Neural crest cell (in vitro differentiated cells): ENCODE results near the gene FBXO9. TPM values are rescaled to one million over a fixed set of nuclear protein-coding genes. Genes with fewer than 3 reads are reported as not detected.

Experiments
- DNase-seq: peaks from one replicate; pipeline ENCODE4 v3.0.0; 2021; ENCODE audit warnings: low read depth, mixed read lengths, low spot score
- H3K27ac Mint-ChIP-seq: one replicate; pipeline ENCODE4 v1.8.0; 2021; ENCODE audit warnings: mild to moderate bottlenecking, mixed read lengths; ENCODE audit not compliant: unreplicated experiment
- H3K27me3 Mint-ChIP-seq: 2 replicates; pipeline ENCODE4 v1.8.0; 2021; ENCODE audit warnings: low read depth, mild to moderate bottlenecking, mixed read lengths
- H3K36me3 Mint-ChIP-seq: 2 replicates; pipeline ENCODE4 v1.8.0; 2021; ENCODE audit warnings: low read depth, mild to moderate bottlenecking, mixed read lengths
- H3K4me1 Mint-ChIP-seq: 2 replicates; pipeline ENCODE4 v1.8.0; 2021; ENCODE audit warnings: mixed read lengths
- H3K4me3 Mint-ChIP-seq: one replicate; pipeline ENCODE4 v1.8.0; 2021; ENCODE audit warnings: mild to moderate bottlenecking, mixed read lengths
- H3K9me3 Mint-ChIP-seq: 2 replicates; pipeline ENCODE4 v1.8.0; 2021; ENCODE audit warnings: mixed read lengths
- CTCF ChIP-seq: fragments of 200-600 bp; sonication (generic); conservative IDR thresholded peaks from 2 replicates; pipeline ENCODE4 v1.5.0; 2021; ENCODE audit warnings: antibody characterized with exemption, mild to moderate bottlenecking
- total RNA-seq: library from RNA; stranded (reverse); gene quantifications from 2 replicates; pipeline ENCODE4 v1.2.1, GENCODE V29; 2021

FBXO9 gene
- total RNA-seq, 1 donor from 2014 or later: 48.3 TPM

GRCh38 chr6:53134601-53135235, 69.5 kb downstream of the FBXO9 start:
- no peaks in the 10 kb centered on the region for H3K9me3 Mint-ChIP-seq
- H3K4me1 Mint-ChIP-seq: no peaks in the 10 kb centered on the region
- no peak overlapping the region for H3K27ac Mint-ChIP-seq
- DNase-seq: no peak
- no peak overlapping the region for H3K4me3 Mint-ChIP-seq
- H3K36me3 Mint-ChIP-seq: no peaks in the 10 kb centered on the region
- no peak for TF ChIP-seq CTCF
- peaks cover 5% of the 10 kb centered on the region for H3K27me3 Mint-ChIP-seq

- no peaks in the 10 kb centered on the region for H3K9me3 Mint-ChIP-seq
- no peaks in the 10 kb centered on the region for H3K4me1 Mint-ChIP-seq
- H3K27me3 Mint-ChIP-seq: no peaks in the 10 kb centered on the region
- H3K4me3 Mint-ChIP-seq: no peak overlapping the region
- TF ChIP-seq CTCF: no peak
- DNase-seq: no peak
- no peaks in the 10 kb centered on the region for H3K36me3 Mint-ChIP-seq
- H3K27ac Mint-ChIP-seq: no peak overlapping the region
Observed at GRCh38 chr6:53136000-53136609, 70.9 kb downstream of the FBXO9 start.

GRCh38 chr6:53139841-53140413, 74.7 kb downstream of the FBXO9 start:
- no peak overlapping the region for H3K27ac Mint-ChIP-seq
- H3K9me3 Mint-ChIP-seq: no peaks in the 10 kb centered on the region
- H3K27me3 Mint-ChIP-seq: no peaks in the 10 kb centered on the region
- no peak for DNase-seq
- H3K36me3 Mint-ChIP-seq: no peaks in the 10 kb centered on the region
- H3K4me3 Mint-ChIP-seq: no peak overlapping the region
- no peaks in the 10 kb centered on the region for H3K4me1 Mint-ChIP-seq
- TF ChIP-seq CTCF: no peak

GRCh38 chr6:53142810-53143209, 77.6 kb downstream of the FBXO9 start:
- no peak for TF ChIP-seq CTCF
- DNase-seq: no peak
- H3K4me1 Mint-ChIP-seq: no peaks in the 10 kb centered on the region
- no peaks in the 10 kb centered on the region for H3K9me3 Mint-ChIP-seq
- H3K27ac Mint-ChIP-seq: no peak overlapping the region
- no peak overlapping the region for H3K4me3 Mint-ChIP-seq
- H3K36me3 Mint-ChIP-seq: no peaks in the 10 kb centered on the region
- no peaks in the 10 kb centered on the region for H3K27me3 Mint-ChIP-seq

GRCh38 chr6:53143710-53144109, 78.5 kb downstream of the FBXO9 start:
- TF ChIP-seq CTCF: no peak
- Mint-ChIP-seq H3K9me3 (no peaks in the 10 kb centered on the region), H3K4me3 (no peak overlapping the region), H3K27me3 (no peaks in the 10 kb centered on the region), H3K36me3 (no peaks in the 10 kb centered on the region), H3K4me1 (no peaks in the 10 kb centered on the region), H3K27ac (no peak overlapping the region)
- DNase-seq: no peak
